ENCODE measurements around the gene TTC14.

The TTC14 gene

GRCh38 chr3:180571831-180572598 is 29.9 kb upstream of the TTC14 start:
- no peaks in the 10 kb centered on the region for H3K9me3 ChIP-seq (ENCODE audit: insufficient read depth, low read depth, low read length)
- DNase-seq, result no peak
- no peak overlapping the region for H2AFZ ChIP-seq (ENCODE audit: insufficient read depth, low read length, poor library complexity)
- no peaks in the 10 kb centered on the region for H3K27me3 ChIP-seq (ENCODE audit: insufficient read depth, low read length)
- no peak overlapping the region for H4K8ac ChIP-seq (ENCODE audit: low read depth, low read length)
- H3K18ac ChIP-seq (ENCODE audit: low read length), result no peak overlapping the region
- H3K79me2 ChIP-seq (ENCODE audit: control insufficient read depth, insufficient read depth, low read length, poor library complexity), result no peaks in the 10 kb centered on the region
- no peak overlapping the region for H4K91ac ChIP-seq (ENCODE audit: low read depth, low read length)
- H3K4me1 ChIP-seq (ENCODE audit: control insufficient read depth in 1 of 2, insufficient read depth in 2 of 2, low read length in 2 of 2), result no peaks in the 10 kb centered on the region
- no peak overlapping the region for H3K23ac ChIP-seq (ENCODE audit: low read length)
- no peak overlapping the region for H2AK5ac ChIP-seq (ENCODE audit: low read length)
- no peak overlapping the region for H2BK5ac ChIP-seq (ENCODE audit: low read depth, low read length, poor library complexity)
- no peak overlapping the region for H3K4me3 ChIP-seq (ENCODE audit: low read depth, low read length)
- no peak overlapping the region for H3K4me2 ChIP-seq (ENCODE audit: low read length)
- no peak overlapping the region for H3K4ac ChIP-seq (ENCODE audit: low read depth, low read length)
- no peak overlapping the region for H2BK120ac ChIP-seq (ENCODE audit: insufficient read depth, low read length, poor library complexity)
- no peak overlapping the region for H2BK12ac ChIP-seq (ENCODE audit: low read length)
- H3K36me3 ChIP-seq (ENCODE audit: control insufficient read depth in 1 of 2, insufficient read depth in 2 of 2, low read length in 2 of 2), result no peaks in the 10 kb centered on the region
- WGBS (ENCODE audit: extremely low coverage, insufficient coverage, insufficient read length), result no CpG with 5 or more reads among the region's 6 CpGs
- no peak overlapping the region for H4K12ac ChIP-seq (ENCODE audit: low read depth, low read length)
- no peak overlapping the region for H3K9ac ChIP-seq (ENCODE audit: low read length)
- no peaks in the 10 kb centered on the region for H3K79me1 ChIP-seq (ENCODE audit: low read length)
- H3K27ac ChIP-seq (ENCODE audit: low read depth, low read length), result no peak overlapping the region
- no peak overlapping the region for H3K14ac ChIP-seq (ENCODE audit: low read length)

- H3K4me1 ChIP-seq (ENCODE audit: control insufficient read depth in 1 of 2, insufficient read depth in 2 of 2, low read length in 2 of 2), result no peaks in the 10 kb centered on the region
- no peak overlapping the region for H3K4ac ChIP-seq (ENCODE audit: low read depth, low read length)
- no peaks in the 10 kb centered on the region for H3K27me3 ChIP-seq (ENCODE audit: insufficient read depth, low read length)
- H3K27ac ChIP-seq (ENCODE audit: low read depth, low read length), result no peak overlapping the region
- no peaks in the 10 kb centered on the region for H3K79me2 ChIP-seq (ENCODE audit: control insufficient read depth, insufficient read depth, low read length, poor library complexity)
- H3K18ac ChIP-seq (ENCODE audit: low read length), result no peak overlapping the region
- no peak overlapping the region for H2BK5ac ChIP-seq (ENCODE audit: low read depth, low read length, poor library complexity)
- H4K91ac ChIP-seq (ENCODE audit: low read depth, low read length), result no peak overlapping the region
- H3K4me2 ChIP-seq (ENCODE audit: low read length), result no peak overlapping the region
- no peak overlapping the region for H2AK5ac ChIP-seq (ENCODE audit: low read length)
- H3K79me1 ChIP-seq (ENCODE audit: low read length), result no peaks in the 10 kb centered on the region
- H4K12ac ChIP-seq (ENCODE audit: low read depth, low read length), result no peak overlapping the region
- H3K36me3 ChIP-seq (ENCODE audit: control insufficient read depth in 1 of 2, insufficient read depth in 2 of 2, low read length in 2 of 2), result no peaks in the 10 kb centered on the region
- no peak overlapping the region for H3K23ac ChIP-seq (ENCODE audit: low read length)
- no peak for DNase-seq
- no peaks in the 10 kb centered on the region for H3K9me3 ChIP-seq (ENCODE audit: insufficient read depth, low read depth, low read length)
- no peak overlapping the region for H3K9ac ChIP-seq (ENCODE audit: low read length)
- H2BK120ac ChIP-seq (ENCODE audit: insufficient read depth, low read length, poor library complexity), result no peak overlapping the region
- no peak overlapping the region for H3K14ac ChIP-seq (ENCODE audit: low read length)
- no peak overlapping the region for H2AFZ ChIP-seq (ENCODE audit: insufficient read depth, low read length, poor library complexity)
- H4K8ac ChIP-seq (ENCODE audit: low read depth, low read length), result no peak overlapping the region
- H3K4me3 ChIP-seq (ENCODE audit: low read depth, low read length), result no peak overlapping the region
- no CpG with 5 or more reads among the region's 3 CpGs for WGBS (ENCODE audit: extremely low coverage, insufficient coverage, insufficient read length)
- no peak overlapping the region for H2BK12ac ChIP-seq (ENCODE audit: low read length)
These were observed 26.4 kb upstream of the TTC14 start for GRCh38 chr3:180575571-180575970.

- no peak for DNase-seq
These were observed 21.0 kb upstream of the TTC14 start for GRCh38 chr3:180580934-180581333.

GRCh38 chr3:180590396-180590795 is 11.6 kb upstream of the TTC14 start:
- H3K27ac ChIP-seq (ENCODE audit: low read depth, low read length), result no peak overlapping the region
- WGBS (ENCODE audit: extremely low coverage, insufficient coverage, insufficient read length), result no CpG with 5 or more reads among the region's 23 CpGs
- no peaks in the 10 kb centered on the region for H3K79me2 ChIP-seq (ENCODE audit: control insufficient read depth, insufficient read depth, low read length, poor library complexity)
- no peak overlapping the region for H3K9ac ChIP-seq (ENCODE audit: low read length)
- H3K79me1 ChIP-seq (ENCODE audit: low read length), result no peaks in the 10 kb centered on the region
- H3K4me3 ChIP-seq (ENCODE audit: low read depth, low read length), result no peak overlapping the region
- H2BK12ac ChIP-seq (ENCODE audit: low read length), result no peak overlapping the region
- no peak overlapping the region for H4K8ac ChIP-seq (ENCODE audit: low read depth, low read length)
- H3K27me3 ChIP-seq (ENCODE audit: insufficient read depth, low read length), result no peaks in the 10 kb centered on the region
- no peaks in the 10 kb centered on the region for H3K36me3 ChIP-seq (ENCODE audit: control insufficient read depth in 1 of 2, insufficient read depth in 2 of 2, low read length in 2 of 2)
- H3K4me2 ChIP-seq (ENCODE audit: low read length), result no peak overlapping the region
- H3K4ac ChIP-seq (ENCODE audit: low read depth, low read length), result no peak overlapping the region
- no peak for DNase-seq
- no peak overlapping the region for H2BK120ac ChIP-seq (ENCODE audit: insufficient read depth, low read length, poor library complexity)
- H3K4me1 ChIP-seq (ENCODE audit: control insufficient read depth in 1 of 2, insufficient read depth in 2 of 2, low read length in 2 of 2), result no peaks in the 10 kb centered on the region
- H4K91ac ChIP-seq (ENCODE audit: low read depth, low read length), result no peak overlapping the region
- no peak overlapping the region for H2AFZ ChIP-seq (ENCODE audit: insufficient read depth, low read length, poor library complexity)
- H2BK5ac ChIP-seq (ENCODE audit: low read depth, low read length, poor library complexity), result no peak overlapping the region
- no peak overlapping the region for H3K18ac ChIP-seq (ENCODE audit: low read length)
- no peak overlapping the region for H2AK5ac ChIP-seq (ENCODE audit: low read length)
- no peak overlapping the region for H3K23ac ChIP-seq (ENCODE audit: low read length)
- H3K14ac ChIP-seq (ENCODE audit: low read length), result no peak overlapping the region
- H4K12ac ChIP-seq (ENCODE audit: low read depth, low read length), result no peak overlapping the region
- H3K9me3 ChIP-seq (ENCODE audit: insufficient read depth, low read depth, low read length), result no peaks in the 10 kb centered on the region

More at GRCh38 chr3:180580934-180581333, 21.0 kb upstream of the TTC14 start:
- H3K23ac ChIP-seq (ENCODE audit: low read length), result no peak overlapping the region
- H4K12ac ChIP-seq (ENCODE audit: low read depth, low read length), result no peak overlapping the region
- H3K18ac ChIP-seq (ENCODE audit: low read length), result no peak overlapping the region
- H2BK12ac ChIP-seq (ENCODE audit: low read length), result no peak overlapping the region
- no CpG with 5 or more reads among the region's 1 CpG for WGBS (ENCODE audit: extremely low coverage, insufficient coverage, insufficient read length)
- no peaks in the 10 kb centered on the region for H3K79me1 ChIP-seq (ENCODE audit: low read length)
- H4K91ac ChIP-seq (ENCODE audit: low read depth, low read length), result no peak overlapping the region
- H3K4me1 ChIP-seq (ENCODE audit: control insufficient read depth in 1 of 2, insufficient read depth in 2 of 2, low read length in 2 of 2), result no peaks in the 10 kb centered on the region
- H2AFZ ChIP-seq (ENCODE audit: insufficient read depth, low read length, poor library complexity), result no peak overlapping the region
- H3K14ac ChIP-seq (ENCODE audit: low read length), result no peak overlapping the region
- H3K9ac ChIP-seq (ENCODE audit: low read length), result no peak overlapping the region
- H2AK5ac ChIP-seq (ENCODE audit: low read length), result no peak overlapping the region
- H3K36me3 ChIP-seq (ENCODE audit: control insufficient read depth in 1 of 2, insufficient read depth in 2 of 2, low read length in 2 of 2), result no peaks in the 10 kb centered on the region
- H3K4me2 ChIP-seq (ENCODE audit: low read length), result no peak overlapping the region
- H2BK120ac ChIP-seq (ENCODE audit: insufficient read depth, low read length, poor library complexity), result no peak overlapping the region
- H3K79me2 ChIP-seq (ENCODE audit: control insufficient read depth, insufficient read depth, low read length, poor library complexity), result no peaks in the 10 kb centered on the region
- no peak overlapping the region for H4K8ac ChIP-seq (ENCODE audit: low read depth, low read length)
- H2BK5ac ChIP-seq (ENCODE audit: low read depth, low read length, poor library complexity), result no peak overlapping the region
- no peak overlapping the region for H3K4me3 ChIP-seq (ENCODE audit: low read depth, low read length)
- no peaks in the 10 kb centered on the region for H3K27me3 ChIP-seq (ENCODE audit: insufficient read depth, low read length)
- no peak overlapping the region for H3K27ac ChIP-seq (ENCODE audit: low read depth, low read length)
- no peaks in the 10 kb centered on the region for H3K9me3 ChIP-seq (ENCODE audit: insufficient read depth, low read depth, low read length)
- no peak overlapping the region for H3K4ac ChIP-seq (ENCODE audit: low read depth, low read length)
